Activated CD4-positive, alpha-beta T cell treated with anti-CD3 and anti-CD28 coated beads, Interleukin-2, amount 50 U/mL, for 16 hours (primary cell): ENCODE data around the gene ELMO3.

Experiments
- DNase-seq: peaks from one replicate; pipeline ENCODE4 v3.0.0-alpha.2; 2020

Gene ELMO3

DNA sequence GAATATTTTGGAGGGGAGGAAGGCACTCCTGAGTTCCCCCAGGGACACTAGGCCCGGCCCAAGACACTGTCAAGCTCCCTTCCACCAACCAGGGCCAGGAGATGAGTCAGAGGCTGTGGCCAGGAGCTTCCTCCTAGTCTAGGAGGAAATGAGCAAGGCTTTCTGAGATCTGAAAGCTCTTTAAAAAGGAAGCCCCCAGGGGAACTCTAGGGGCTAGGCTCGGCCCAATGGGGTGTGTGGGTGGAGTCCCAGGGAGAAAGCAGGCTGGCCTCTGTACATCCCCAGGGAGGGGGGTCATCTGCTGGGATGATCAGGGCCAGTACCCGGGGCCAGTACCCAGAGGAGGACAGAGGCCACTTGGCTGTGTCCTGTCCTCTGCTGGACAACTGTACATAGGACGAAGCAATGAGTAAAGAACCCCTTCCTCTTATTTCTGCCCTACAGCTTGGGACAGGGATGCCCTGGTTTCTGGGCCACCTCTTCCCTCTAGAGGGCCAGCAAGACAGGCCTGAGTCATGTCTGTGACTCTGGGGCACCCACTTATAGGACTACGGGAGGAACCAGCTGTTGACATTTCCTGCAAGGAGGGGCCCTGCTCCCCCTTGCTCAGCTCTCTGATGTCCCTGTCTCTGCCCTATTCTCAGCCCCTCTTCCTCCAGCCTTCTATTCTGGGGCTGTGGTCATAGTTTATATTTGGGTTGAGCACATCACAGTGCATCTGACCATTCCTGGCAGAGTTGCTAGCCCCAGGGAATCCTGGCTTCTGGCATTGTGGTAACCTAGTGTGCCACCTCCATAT lies 45.7 kb downstream of the ELMO3 start:
- peak; percentile 92 for DNase-seq

DNA sequence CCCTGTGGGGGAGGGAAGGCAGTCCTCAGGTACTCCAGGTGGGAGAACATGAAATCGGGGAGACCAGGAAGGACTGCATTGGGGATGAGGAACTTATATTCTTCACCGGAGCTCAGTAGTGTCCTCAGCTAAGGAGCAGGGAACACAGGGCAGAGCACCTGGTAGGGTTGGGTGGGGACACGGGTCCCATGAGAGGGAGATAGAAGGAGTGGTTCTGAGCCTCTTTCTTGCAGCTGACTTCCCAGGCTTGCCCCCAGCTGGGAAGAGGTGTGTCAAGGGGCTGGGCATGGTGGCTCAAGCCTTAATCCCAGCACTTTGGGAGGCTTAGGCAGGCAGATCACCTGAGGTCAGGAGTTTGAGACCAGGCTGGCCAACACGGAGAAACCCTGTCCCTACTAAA lies 46.3 kb downstream of the ELMO3 start:
- no peak for DNase-seq

DNA sequence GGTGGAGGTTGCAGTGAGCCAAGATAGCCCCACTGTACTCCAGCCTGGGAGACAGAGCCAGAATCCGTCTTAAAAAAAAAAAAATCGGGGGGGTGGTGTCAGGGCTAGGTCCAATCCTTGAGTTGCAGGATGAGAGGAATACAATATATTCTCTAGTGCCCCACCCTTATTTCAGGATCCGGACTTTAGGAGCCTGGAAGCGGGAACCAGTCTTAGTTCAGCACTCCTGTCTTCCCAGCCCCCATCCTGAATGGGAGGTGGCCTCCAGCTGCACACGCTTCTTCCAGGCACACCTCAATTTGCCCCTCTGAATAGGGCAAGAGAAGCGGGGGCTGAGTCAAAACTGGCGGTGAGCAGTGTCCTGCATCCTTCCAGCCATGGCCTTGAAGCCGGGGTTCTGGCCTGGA lies 46.7 kb downstream of the ELMO3 start:
- no peak for DNase-seq

DNA sequence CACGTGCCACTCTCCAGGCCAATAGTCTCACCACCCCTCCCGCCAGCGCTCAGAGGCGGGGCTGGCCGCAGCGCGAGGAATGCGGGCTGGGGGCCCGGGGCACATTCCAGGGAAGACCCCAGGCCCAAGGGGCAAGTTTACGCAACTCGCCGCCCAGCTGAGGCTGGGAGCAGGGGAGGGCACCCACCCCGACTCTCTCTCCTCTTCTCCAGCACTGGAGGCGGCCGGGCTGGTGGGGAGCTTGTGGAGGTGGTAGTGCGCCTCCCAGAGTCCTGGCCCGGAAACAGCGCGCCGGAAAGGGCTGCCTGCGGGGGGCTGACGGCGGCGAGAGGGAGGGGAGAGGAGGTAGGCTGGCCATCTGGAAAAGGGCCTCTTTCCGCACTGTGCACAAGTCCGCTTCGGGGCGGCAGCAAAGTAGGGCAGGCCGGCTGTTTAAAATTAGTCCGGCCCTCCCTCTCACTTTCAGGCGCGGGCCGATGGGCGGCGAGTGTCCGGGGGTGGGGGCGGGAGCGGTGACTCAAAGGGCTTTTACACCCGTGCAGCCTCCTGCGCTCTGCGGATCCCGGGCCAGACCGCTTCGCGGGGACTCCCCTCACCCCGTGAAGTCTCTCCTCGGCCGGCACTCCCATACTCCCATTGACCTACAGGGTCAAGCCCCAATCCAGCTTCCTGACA lies 47.3 kb downstream of the ELMO3 start:
- DNase-seq: peak; percentile 60

DNA sequence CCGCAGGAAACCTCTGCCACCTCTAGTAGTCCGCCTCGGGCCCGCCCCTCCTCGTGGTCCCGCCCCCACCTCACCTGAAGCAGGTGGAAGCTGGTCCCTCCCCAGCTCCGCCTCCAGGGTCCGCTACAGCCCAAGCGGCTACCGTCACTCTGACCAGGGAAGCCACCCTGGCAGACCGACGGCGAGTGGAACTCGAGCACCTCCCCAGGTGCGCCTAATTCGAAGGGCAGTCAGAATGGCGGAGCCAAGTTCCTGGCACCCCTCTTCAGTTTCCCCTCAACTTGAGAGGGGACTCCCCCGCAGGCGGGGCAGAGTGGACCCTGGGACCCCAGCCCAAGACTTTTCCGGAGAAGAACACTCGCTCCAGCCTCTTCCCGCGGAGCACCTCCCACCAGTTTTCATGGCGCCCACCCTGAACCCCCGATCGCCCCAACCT lies 47.8 kb downstream of the ELMO3 start:
- no peak for DNase-seq

DNA sequence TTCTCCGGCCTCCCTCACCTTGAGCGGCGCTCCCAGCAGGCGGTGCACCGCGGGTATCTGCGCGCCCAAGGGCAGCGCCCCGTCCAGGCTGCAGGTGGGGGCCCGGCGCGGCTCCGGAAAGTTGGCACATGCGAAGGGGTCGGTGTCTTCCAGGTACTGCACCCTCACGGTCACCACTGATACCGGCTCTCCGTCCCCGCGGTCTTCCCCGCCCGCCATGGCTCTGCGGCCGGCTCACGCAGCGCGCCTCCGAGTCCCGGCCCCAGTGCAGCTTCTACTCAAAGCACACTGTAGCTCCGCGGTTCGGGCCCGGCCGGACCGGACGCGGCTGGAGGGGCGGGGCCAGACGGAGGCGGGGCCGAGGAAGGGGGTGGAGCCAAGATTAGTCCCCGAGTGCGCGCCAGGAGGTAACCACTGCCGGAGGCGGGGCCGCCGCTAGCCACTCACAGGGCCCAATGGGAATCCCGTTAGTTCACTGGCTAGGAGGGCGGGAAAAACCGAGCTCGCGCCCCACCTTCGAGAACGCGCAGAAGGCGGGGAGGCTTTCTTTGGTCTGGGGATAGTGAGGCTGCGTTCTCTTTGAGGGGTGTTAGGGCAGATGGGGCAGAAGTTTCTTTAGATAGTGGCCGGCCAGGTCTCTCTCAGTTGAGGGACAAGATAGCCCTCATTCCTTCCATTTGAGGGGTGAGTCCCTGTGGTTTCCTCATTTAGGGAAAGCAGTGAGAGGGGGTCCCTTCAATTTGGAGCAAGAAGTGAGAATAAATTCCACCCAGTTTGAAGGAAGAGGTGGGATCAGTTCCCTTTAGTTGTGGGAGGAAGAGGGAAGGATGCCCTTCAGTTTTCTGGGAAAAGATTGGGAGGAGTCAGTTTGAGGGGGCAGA lies 48.5 kb downstream of the ELMO3 start, which contains the start of gene FHOD1:
FHOD1 (minus strand) TSS at position 290 of the 881 bp plus-strand sequence; CDS start at position 219, 71 bp downstream.
- peak; percentile 99 for DNase-seq

DNA sequence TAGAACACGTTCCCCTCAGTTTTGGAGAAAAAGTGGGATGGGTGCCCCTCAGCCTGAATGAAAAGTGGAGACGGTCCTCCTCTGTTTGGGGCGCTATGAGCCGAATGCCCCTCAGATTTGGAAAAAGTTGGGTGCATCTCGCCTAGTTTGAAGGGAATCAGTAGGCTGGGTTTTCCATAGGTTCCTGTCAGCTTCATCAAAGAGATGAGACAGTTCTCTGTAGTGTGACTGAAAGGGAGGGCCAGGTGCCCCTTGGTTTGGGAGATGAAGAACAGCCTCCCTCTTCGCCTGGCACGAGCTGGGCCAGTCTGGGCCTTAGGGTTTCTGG lies 49.1 kb downstream of the ELMO3 start:
- no peak for DNase-seq

DNA sequence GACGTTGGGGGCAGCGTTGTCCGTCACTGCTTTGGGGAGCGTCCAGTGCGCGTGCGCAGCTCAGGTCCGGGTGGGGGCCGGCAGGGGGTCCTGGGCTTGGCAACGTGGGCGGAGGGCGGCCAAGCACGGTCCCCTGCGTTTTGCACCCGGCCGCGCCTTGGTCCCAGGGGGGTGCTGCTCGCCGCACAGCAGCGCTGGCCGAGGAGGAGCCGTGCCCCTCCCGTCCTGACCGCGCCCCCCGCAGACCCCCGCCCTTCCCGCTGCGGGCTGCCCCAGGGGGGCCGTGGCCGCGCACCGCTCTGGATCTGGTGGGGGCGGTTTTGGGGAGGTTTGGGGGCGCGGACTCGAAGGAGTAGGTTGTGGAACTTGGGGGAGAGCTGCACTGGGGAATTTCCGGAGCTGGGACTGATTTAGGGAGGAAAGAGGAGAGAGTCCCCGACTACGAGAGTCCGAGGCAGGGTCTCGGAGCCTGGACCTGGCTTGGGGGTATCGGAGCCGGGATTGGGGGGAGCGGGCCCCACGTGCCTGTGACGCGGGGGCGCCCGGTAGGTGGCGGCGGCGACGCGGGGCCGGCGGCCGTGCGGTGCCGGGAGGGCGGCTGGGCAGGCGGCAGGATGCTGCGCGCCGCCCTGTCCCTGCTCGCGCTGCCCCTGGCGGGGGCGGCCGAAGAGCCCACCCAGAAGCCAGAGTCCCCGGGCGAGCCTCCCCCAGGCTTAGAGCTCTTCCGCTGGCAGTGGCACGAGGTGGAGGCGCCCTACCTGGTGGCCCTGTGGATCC lies 49.7 kb downstream of the ELMO3 start, which contains the start of gene SLC9A5:
SLC9A5 (plus strand) TSS at position 579 of the 777 bp plus-strand sequence; CDS start at position 615, 36 bp downstream.
- DNase-seq: peak; percentile 24

DNA sequence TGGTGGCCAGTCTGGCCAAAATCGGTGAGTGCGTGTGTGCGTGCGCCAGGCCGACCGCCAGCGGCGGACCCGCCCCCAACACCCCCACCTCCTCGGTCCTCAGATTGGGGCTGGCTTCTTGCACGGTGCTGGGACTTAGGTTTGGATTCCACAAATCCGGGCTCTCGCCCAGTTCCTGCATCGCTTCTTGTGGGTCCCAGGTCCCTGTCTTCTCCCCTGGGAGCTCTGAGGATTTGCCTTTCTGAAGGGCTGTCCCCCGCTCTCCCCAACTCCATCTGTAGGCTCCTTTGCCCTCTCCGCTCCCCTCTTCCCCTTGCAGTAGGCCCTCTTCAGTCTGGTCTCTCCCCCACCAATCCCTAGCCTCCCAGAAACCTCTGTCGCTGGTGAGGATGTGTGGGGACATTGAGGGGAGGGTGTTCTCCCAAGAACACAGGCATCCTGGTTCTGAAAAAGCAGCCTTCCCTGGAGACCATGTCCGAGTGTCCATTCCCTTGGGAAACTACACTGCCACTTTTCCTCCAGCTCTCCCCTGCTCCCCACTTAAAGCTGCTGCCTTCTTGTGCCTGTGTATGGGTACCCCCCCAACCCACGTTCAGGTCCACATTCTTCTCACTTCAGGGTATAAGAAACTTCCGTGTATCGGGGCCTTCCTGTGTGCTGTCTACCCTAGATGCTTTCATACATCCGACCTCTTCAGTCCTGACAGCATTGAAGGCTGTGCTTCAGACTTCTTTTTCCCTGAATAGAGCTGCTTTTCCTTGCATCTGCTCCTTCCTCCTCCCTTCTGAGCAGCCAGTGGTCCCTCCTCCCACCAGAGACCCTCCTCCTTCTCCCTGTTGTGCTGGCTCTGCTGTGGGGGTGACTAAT lies 50.5 kb downstream of the ELMO3 start:
- DNase-seq: no peak

DNA sequence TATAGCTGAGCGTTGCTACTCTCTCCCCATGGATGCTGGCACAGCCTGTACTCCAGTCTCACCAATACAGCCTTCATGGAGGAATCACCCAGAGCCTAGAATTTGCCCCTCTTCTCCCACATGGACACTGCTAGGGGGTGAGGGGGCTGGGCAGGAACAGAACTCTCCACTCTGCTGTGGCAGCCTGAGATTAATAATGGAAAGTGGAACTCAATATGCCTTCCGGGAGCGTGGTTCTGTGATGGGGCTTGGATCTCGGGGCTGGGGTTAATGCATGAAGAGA lies 51.1 kb downstream of the ELMO3 start:
- DNase-seq: no peak

DNA sequence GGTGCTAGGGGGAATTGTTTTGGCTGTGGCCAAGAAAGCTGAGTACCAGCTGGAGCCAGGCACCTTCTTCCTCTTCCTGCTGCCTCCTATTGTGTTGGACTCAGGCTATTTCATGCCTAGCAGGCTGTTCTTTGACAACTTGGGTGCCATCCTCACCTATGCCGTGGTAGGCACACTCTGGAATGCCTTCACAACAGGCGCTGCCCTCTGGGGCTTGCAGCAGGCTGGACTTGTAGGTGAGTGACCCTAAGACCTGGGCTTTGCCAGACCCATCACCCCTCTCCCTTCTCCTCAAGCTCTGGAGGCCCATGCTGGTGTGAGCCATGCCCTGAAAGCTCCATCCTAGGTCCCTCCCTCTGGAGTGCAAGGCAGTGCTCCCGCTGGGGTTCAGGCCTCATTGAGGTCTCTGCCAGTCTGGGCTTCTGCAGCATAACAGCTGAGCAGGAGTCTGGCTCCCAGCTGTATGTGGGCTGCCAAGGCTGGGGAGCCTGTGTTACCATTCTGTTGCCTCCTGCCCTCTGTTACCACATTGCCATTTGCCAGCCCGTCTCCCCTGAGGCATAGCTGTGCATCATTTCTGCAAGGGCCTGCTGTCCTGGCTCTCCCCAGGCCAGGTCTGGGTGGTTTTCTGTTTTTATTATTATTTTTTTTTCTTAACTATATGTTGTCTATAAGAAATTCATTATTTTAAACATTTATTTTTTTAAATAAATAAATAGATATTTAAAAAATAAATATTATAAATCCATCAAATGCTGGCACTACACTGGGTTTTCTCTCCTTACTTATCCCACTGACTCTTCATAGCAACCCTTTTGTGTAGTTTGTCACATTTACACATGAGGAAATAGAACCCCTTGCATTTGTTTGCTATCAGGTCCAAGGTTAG lies 53.9 kb downstream of the ELMO3 start:
- DNase-seq: no peak
